HG03159 (cell line): ENCODE measurements around the gene CELF4.

Source experiments
- ATAC-seq: cut with Tn5 transposase; IDR thresholded peaks from one replicate; pipeline ENCODE4 v1.9.1; 2021; ENCODE audit warnings: mild to moderate bottlenecking, moderate library complexity; ENCODE audit not compliant: unreplicated experiment

The CELF4 gene

DNA sequence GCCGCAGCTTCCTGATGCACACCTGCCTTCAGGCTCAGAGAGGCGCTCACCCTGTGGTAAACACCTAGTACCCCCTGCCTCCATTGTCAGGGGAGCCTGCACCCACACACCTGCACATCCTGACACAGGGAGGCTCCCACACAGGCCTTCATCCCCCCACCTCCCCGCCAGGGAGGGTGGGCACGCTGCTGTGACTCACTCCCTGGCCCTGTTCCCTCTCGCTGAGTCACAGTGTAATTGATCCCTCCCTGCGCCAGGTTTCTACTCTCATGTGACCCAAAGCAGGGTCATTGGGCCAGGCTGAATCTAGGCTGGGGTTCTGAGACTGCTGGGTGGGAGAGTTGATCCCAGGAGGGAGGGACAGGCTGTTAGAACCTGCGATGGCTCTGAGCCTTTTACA is 8.5 kb upstream of the CELF4 start:
- ATAC-seq, result no peak

GRCh38 chr18:37572736-37573135 is 7.1 kb upstream of the CELF4 start:
- no peak for ATAC-seq

DNA sequence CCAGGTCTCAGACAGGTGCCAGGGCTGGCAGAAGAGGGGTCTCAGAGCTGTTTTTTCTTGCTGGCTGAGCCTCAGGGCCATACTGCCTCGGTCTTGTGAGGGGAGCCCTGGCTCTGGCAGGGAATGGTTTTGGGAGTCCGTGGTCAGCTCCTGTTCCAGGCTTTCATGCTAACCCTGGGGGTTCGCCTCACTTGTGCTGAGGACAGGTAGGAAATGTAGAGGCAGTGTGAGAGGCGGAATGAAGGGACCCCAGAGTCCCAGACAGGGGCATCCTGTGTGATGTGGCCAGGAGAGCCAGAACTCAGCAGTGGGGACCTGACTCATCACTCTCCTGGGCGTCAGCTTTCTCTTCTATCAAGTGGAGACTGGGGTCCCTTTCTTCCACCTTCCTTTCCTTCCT is 5.7 kb upstream of the CELF4 start:
- no peak for ATAC-seq

- ATAC-seq, result no peak
Measured at GRCh38 chr18:37570336-37570930, 4.8 kb upstream of the CELF4 start.

GRCh38 chr18:37568671-37569070 is 3.1 kb upstream of the CELF4 start:
- no peak for ATAC-seq

DNA sequence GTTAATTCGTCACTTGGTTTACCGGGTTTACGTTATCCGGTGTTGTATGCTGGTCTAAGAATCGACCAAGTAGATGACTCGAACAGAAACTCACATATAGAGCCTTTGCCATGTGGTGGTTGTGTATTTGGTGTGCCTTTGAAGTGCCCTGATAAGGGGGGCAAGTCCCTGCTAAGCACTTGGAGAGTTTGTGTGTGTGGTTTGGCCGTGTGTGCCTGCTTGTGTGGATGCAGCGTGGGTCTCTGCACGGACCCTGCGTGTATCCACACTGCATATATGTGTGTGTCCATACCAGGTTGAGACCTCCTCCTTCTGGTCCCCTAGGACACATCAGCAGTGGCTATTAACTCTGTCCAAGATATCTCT is 2.4 kb upstream of the CELF4 start:
- no peak for ATAC-seq

- ATAC-seq, result no peak
Measured at GRCh38 chr18:37567061-37567993, 1.7 kb upstream of the CELF4 start.

- no peak for ATAC-seq
Measured at GRCh38 chr18:37566479-37567060, 972 bp upstream of the CELF4 start.

- ATAC-seq, result no peak
Measured at GRCh38 chr18:37565977-37566478, 430 bp upstream of the CELF4 start.

DNA sequence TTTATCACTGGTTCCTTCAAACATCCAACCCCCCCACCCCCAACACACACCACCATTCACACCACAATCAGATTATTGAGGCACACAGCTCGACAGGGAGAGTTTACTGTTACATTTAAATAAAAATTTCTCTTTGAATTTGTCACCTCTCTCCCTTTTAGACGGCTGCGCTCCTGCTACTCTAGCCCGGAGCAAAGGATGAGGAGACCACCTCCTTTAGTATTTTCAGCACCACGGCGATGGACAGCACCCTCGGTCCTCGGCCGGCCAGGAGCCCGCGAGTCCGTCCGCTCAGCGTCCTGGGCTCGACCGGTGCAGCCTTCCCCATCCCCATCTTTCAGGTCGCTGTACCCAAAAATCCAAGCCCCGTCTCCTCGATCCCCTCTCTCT is 892 bp downstream of the CELF4 start:
- ATAC-seq, result no peak

DNA sequence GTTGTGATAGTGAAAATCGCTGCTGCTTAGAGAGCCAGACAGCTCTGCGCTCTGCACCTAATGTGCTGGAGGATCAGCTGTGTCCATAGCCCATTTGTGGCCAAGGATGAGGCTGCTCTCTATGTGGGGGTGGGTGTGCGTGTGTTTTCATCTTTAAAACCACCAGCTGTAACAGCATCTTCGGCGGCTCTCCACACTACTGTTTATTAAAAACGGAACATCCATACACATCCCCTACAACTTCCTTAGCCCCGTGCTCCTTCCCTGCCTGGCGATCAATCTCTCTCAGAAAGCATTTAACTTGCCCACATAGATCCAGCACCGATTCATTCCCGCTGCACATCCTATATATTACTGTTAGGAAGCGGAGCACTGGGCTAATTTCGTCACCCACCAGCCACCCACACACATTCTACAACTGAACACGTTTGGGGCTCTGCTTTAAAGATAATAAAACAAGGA is 1.6 kb downstream of the CELF4 start:
- ATAC-seq, result no peak

DNA sequence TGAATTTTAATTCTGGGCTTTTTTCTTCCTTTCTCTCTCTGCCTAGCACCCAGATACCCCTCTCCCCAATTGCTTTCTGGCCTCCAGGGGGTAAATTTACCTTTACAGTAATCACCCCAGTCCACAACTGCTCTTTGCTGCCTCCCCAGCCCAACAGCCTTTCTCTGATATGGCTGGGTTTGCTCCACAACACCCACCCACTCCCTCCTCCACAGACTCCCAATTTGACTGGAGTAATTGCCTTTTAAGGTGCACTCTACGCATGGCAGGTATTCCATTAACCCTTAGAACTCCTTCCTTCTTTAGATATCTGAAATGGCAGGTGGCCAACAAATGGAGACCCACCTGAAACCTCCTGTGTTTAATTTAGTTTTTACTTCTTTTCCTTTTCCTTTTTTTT is 3.6 kb downstream of the CELF4 start:
- ATAC-seq, result no peak

DNA sequence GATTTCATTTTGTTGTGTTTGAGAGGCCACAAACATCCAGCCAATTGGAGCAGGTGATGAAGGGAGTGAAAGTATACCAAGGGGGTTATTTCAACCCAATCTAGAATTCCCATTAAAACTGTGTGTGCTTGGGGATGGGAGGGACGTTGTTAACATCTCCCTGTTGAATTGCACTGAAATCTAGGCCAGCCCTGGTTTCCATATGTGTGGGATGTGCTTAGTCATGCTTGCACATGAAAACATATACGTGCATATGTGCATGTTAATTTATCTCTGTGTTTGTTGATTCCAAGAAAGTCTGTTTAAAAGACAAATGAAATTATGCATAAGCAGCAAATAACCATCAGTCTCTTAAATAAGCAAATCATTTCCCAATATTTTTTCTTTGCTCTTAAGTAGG is 5.6 kb downstream of the CELF4 start:
- no peak for ATAC-seq

DNA sequence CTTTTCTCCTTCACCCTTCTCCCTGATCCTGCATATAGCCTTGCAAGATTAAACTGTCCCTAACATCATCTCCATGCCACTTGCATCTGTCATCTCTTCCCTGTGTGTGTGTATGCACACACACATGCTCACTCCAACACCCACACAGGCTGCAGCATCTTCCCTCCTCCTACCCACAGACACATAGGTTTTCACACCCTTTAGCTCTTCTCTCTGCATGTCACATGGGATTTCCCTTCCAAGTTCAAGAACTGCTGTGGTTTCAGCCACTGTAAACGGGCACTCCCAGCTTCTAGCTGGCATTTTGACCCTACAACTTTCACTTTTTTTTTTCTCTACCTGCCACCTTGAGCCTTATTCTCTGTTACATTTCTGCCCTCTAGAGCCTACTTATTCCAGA is 6.4 kb downstream of the CELF4 start:
- ATAC-seq, result no peak

DNA sequence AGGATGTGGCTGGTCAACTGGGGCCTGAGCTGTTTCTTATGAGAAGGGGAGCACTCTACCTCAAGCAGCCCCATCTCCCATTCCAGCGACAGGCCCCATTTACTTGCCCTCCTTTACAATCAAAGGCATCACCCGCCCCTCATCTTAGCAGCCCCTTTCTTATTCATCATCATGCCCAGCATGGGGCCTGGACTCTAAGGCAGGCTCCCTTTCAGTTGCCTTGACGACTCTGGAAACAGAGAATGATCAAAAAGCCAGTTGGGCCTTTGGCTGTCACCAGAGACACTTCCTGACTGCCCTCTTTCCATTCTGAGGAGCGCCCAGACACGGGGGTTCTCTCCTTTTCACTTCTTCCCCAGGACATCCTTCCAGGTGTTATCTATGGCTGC is 11.2 kb downstream of the CELF4 start:
- no peak for ATAC-seq

GRCh38 chr18:37553633-37554398 is 11.8 kb downstream of the CELF4 start:
- peak; percentile 52 for ATAC-seq

GRCh38 chr18:37552286-37552685 is 13.3 kb downstream of the CELF4 start:
- ATAC-seq, result no peak

- no peak for ATAC-seq
Measured at GRCh38 chr18:37551846-37552245, 13.8 kb downstream of the CELF4 start.

GRCh38 chr18:37551249-37551648 is 14.3 kb downstream of the CELF4 start:
- no peak for ATAC-seq

DNA sequence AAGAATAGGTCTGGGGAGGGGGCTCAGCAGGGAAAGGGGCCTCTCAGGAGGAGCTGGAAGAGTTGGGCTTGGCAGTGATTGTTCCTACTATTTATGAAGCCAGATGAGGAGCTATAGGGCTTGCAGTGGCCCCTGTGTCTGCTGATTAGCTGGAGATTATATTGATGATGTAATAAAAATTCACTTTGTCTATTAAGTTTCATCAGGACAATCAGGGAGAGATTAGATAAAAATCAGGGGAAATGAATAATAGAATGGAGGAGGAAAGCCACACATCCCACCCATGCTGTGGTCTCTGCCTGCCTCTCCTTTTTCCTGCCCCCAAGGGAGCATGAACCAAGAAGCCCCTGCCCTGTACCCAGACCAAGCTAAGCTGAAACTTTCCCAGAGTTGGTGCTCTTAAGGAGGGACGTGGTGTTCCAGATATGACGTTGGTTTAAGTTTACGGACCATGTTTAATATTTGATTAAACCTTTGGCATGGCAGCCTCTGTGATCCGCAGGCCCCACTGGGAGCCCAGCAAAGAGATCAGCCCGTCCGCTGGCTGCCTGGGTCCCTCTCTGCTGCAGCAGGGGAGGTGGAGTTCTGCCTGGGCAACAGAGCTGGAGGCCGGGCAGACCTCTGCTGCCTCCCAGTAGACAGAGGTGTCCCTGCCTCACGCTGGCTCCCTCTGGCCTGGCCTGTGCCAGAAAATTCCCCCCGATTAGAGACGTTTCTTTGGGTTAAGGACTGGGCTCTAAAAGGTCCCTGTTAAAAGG is 15.3 kb downstream of the CELF4 start:
- no peak for ATAC-seq
